ENCODE data around the gene DRAM2. TPM values are rescaled to one million over a fixed set of nuclear protein-coding genes. Genes with fewer than 3 reads are reported as not detected.

DRAM2 gene
- total RNA-seq, 2 experiments from 2014 or later = 35.7 to 38.7 TPM

GRCh38 chr1:111145963-111146768 is 6.3 kb upstream of the DRAM2 start:
- Mint-ChIP-seq H3K4me3 (peak overlapping the region; percentile 1), H3K9me3 (no peaks in the 10 kb centered on the region), H3K27me3 (no peaks in the 10 kb centered on the region), H3K27ac (peak overlapping the region; percentile 37), H3K4me1 (ENCODE audit: low read depth) (peaks cover 84% of the 10 kb centered on the region), H3K36me3 (ENCODE audit: low read depth) (peaks cover 66% of the 10 kb centered on the region)
- ChIA-PET POLR2A (interaction anchor here (0.5 to 1.2 kb wide), 3 partner anchors 19 to 81 kb away, joined by 3 read pairs; no protein-coding TSS in a partner anchor), CTCF (no interaction called here)
- H3K4me3 ChIP-seq (ENCODE audit: low read length) = no peak overlapping the region
- H3K4me1 ChIP-seq (ENCODE audit: insufficient read depth, low read length) = peaks cover 16% of the 10 kb centered on the region
- TF ChIP-seq CTCF (IDR thresholded peaks at IDR 0.05) = no peak
- intact Hi-C loops (cut with DNase I, micrococcal nuclease) = loop anchor here in 1 of 2 experiments (10.0 kb wide), 1 partner anchor 471 kb away; the partner anchor contains the start of gene KCNA3
- DNase-seq (no peak), ATAC-seq (ENCODE audit: poor library complexity) (no peak)
- H3K27ac ChIP-seq (ENCODE audit: low read depth in 1 of 2, low read length in 2 of 2) = no peak overlapping the region
- H3K36me3 ChIP-seq (ENCODE audit: insufficient read depth, low read length) = peaks cover 39% of the 10 kb centered on the region
- H3K9me3 ChIP-seq (ENCODE audit: control insufficient read depth in 1 of 2, insufficient read depth in 1 of 2, low read length in 2 of 2) = no peaks in the 10 kb centered on the region
- no peaks in the 10 kb centered on the region for H3K27me3 ChIP-seq (ENCODE audit: control insufficient read depth in 1 of 2, insufficient read depth in 2 of 2, low read length in 2 of 2)

GRCh38 chr1:111145542-111145941 is 5.6 kb upstream of the DRAM2 start:
- H3K4me1 Mint-ChIP-seq (ENCODE audit: low read depth) = peaks cover 85% of the 10 kb centered on the region
- POLR2A ChIA-PET = interaction anchor here (1.2 kb wide), 1 partner anchor 81 kb away, joined by 3 read pairs; no protein-coding TSS in a partner anchor
- ATAC-seq (ENCODE audit: poor library complexity) = no peak

More at GRCh38 chr1:111145542-111145941, 5.6 kb upstream of the DRAM2 start:
- Histone ChIP-seq H3K36me3 (ENCODE audit: insufficient read depth, low read length) (peaks cover 33% of the 10 kb centered on the region), H3K27me3 (ENCODE audit: control insufficient read depth in 1 of 2, insufficient read depth in 2 of 2, low read length in 2 of 2) (no peaks in the 10 kb centered on the region), H3K4me1 (ENCODE audit: insufficient read depth, low read length) (peaks cover 19% of the 10 kb centered on the region), H3K27ac (ENCODE audit: low read depth in 1 of 2, low read length in 2 of 2) (no peak overlapping the region), H3K9me3 (ENCODE audit: control insufficient read depth in 1 of 2, insufficient read depth in 1 of 2, low read length in 2 of 2) (no peaks in the 10 kb centered on the region), H3K4me3 (ENCODE audit: low read length) (no peak overlapping the region)
- TF ChIP-seq CTCF (IDR thresholded peaks at IDR 0.05) = no peak
- intact Hi-C loops (cut with DNase I, micrococcal nuclease) = loop anchor here in 1 of 2 experiments (10.0 kb wide), 1 partner anchor 471 kb away; the partner anchor contains the start of gene KCNA3
- CTCF ChIA-PET = no interaction called here
- no peak for DNase-seq
- Mint-ChIP-seq H3K36me3 (ENCODE audit: low read depth) (peaks cover 65% of the 10 kb centered on the region), H3K27ac (peak overlapping the region; percentile 37), H3K27me3 (no peaks in the 10 kb centered on the region), H3K4me3 (no peak overlapping the region), H3K9me3 (no peaks in the 10 kb centered on the region)
